ENCODE results near the gene TIFAB. TPM values are rescaled to one million over a fixed set of nuclear protein-coding genes. Genes with fewer than 3 reads are reported as not detected.

The TIFAB gene
- total RNA-seq, 1 donor from 2014 or later, result not detected

GRCh38 chr5:135481909-135482311 is 29.8 kb upstream of the TIFAB start:
- TF ChIP-seq, protein P1, sequence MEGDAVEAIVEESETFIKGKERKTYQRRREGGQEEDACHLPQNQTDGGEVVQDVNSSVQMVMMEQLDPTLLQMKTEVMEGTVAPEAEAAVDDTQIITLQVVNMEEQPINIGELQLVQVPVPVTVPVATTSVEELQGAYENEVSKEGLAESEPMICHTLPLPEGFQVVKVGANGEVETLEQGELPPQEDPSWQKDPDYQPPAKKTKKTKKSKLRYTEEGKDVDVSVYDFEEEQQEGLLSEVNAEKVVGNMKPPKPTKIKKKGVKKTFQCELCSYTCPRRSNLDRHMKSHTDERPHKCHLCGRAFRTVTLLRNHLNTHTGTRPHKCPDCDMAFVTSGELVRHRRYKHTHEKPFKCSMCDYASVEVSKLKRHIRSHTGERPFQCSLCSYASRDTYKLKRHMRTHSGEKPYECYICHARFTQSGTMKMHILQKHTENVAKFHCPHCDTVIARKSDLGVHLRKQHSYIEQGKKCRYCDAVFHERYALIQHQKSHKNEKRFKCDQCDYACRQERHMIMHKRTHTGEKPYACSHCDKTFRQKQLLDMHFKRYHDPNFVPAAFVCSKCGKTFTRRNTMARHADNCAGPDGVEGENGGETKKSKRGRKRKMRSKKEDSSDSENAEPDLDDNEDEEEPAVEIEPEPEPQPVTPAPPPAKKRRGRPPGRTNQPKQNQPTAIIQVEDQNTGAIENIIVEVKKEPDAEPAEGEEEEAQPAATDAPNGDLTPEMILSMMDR (conservative IDR thresholded peaks at IDR 0.05; ENCODE audit: low read depth, low read length), result no peak
- DNase-seq (ENCODE audit: low read depth), result no peak
- H3K4me3 ChIP-seq (ENCODE audit: low read depth, low read length), result no peak overlapping the region

- no peak overlapping the region for H3K4me3 ChIP-seq (ENCODE audit: low read depth, low read length)
- no peak for DNase-seq (ENCODE audit: low read depth)
- TF ChIP-seq, protein P1 (conservative IDR thresholded peaks at IDR 0.05; ENCODE audit: low read depth, low read length), result no peak
These were observed 29.2 kb upstream of the TIFAB start for GRCh38 chr5:135481387-135481786.

DNA sequence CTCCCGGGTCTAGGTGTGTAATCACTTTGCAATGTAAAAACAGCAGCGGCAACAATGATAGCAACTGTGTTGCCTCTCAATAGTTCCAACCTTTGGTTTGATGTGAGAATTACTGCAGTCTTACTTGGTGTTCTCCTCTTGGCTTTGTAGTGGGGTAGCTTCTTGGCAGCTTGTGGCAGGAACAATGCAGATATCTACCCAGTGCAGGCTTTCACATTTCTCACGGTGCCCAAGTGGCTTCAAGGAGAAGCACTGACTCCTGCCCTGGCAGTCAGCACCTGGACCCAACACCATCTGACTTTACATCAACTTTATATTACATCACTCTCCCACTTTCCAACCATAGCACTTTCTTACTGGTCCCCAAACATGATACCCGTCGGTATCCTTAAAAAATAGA is 28.4 kb upstream of the TIFAB start:
- DNase-seq (ENCODE audit: low read depth), result no peak
- TF ChIP-seq, protein P1 (conservative IDR thresholded peaks at IDR 0.05; ENCODE audit: low read depth, low read length), result no peak
- H3K4me3 ChIP-seq (ENCODE audit: low read depth, low read length), result no peak overlapping the region

DNA sequence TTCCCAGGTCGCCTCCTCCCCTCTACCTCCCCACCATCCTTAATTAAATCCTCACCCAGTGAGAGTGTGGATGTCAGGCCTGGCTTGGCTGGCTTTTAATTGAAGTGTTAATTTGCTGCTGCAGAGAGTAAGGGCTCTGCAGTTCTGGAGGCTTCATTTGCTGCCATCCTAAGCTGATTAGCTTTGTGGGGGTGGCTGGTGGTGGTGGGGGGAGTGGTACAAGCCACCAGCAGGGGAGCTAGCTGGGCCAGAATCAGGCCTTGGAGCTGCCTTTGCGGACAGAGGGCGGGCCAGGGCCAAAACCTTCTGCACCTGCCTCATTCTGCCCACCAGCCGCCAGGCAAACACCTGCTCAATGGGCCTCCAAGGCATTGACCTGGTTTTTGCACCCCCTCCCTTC is 26.8 kb upstream of the TIFAB start:
- H3K4me3 ChIP-seq (ENCODE audit: low read depth, low read length), result no peak overlapping the region
- DNase-seq (ENCODE audit: low read depth), result no peak
- TF ChIP-seq, protein P1 (conservative IDR thresholded peaks at IDR 0.05; ENCODE audit: low read depth, low read length), result no peak

DNA sequence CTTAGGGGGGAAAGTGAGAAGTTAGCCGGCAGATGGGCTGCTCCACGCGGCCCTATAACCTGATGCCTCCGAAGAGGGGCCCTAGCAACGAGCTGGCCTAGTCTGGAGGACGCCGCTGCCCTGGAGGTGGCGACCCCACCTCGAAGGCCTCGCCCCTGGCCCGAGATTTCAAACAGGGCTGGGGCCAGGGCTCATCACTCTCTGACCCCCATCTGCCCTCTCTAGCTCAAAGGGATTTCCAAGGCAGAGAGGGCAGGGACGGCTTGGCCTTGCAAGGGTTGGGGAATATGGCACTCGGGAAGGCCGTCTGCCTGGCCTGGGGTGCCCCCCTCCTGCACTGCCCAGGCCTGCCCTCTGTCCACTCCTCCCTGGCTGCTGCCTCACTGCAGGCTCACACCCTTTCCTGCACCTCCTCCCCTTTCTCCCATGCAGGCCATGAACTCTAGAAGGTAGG is 25.5 kb upstream of the TIFAB start:
- TF ChIP-seq, protein P1 (conservative IDR thresholded peaks at IDR 0.05; ENCODE audit: low read depth, low read length), result no peak
- H3K4me3 ChIP-seq (ENCODE audit: low read depth, low read length), result no peak overlapping the region
- no peak for DNase-seq (ENCODE audit: low read depth)

DNA sequence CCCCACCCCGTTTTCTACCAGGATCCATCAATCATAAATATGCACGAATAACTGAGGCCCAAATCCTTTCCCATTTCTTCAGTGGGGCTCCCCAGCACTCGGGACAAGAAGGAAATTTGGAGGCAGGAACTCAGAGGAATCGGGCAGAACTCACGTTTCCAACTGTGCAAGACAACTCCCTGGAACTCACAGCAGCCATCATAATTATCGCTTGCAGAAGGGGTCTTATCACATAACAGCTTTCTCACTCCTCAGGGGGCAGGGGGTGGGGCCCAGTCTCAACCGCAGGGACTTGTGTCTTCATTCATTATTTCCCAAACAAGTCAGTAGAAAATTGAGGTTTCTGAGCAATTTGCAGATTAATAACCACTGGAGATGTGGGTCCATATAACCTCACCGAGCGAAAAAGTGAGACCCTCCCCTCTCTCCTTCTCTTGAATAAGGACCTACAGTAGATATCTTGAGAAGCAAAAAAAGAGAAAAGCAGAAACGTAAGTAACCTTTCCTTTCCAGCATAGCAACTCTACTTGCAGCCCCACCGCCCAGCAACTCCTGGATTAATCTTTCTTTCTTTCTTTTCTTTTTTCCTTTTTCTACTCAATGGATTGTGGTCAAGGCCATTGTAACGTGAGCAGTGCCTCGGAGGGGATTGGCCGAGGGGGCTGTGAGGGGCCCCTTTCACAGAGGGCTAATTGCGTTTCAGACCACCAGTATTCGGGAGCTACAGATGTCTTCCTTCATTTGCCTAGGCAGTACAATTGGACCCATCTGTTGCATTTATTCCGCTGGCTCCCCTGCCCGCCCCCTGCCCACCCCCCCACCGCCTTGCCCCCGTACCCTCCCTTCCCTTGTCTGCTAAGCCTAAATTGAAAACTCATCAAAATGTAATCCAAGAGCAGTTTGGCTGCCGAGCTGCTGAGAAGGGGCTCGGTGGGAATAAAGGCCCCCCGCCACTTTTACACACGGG is 24.7 kb upstream of the TIFAB start:
- no peak for DNase-seq (ENCODE audit: low read depth)
- no peak overlapping the region for H3K4me3 ChIP-seq (ENCODE audit: low read depth, low read length)
- TF ChIP-seq, protein P1 (conservative IDR thresholded peaks at IDR 0.05; ENCODE audit: low read depth, low read length), result no peak

Measured in epithelial cell of proximal tubule (primary cell).